Stimulated activated CD4-positive, alpha-beta T cell treated with anti-CD3 and anti-CD28 coated beads, Interleukin-4, amount 100 ng/mL, for 24 hours (primary cell): ENCODE results near the gene RTN3.
A peak's percentile ranks its signal among the peaks of the same experiment; 100 is the strongest.

Experiments
- DNase-seq: peaks from one replicate; pipeline ENCODE4 v3.0.0-alpha.2; 2020

The RTN3 gene

DNA sequence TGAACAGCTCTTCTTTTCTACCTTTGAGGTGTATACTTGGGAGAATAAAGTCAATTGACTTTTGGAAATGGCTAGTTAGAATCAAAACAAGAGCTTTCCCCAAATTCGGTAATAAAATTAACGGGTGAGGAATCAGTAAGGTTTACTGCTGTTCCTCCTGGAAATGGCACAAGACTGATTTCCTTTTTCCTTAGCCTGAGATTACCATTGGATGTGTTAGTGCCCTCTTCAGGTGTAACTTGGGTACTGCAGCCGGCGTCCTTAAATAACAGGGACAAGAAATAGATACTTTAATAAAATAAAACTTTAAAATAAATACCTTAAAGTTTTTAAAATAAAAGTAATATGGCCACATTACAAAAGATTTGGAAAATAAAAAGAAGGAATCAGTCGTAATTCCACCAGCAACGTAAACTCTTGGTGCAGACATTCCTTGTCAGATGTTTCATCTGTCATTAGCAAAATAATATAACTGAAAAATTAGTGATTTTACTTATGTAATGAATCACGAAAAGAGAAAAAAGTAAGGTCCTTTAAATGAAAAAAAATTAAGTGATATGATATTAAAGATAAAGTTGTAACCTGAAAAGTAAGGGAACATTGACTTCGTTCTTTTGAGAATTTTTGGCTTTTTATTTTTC is 57.5 kb downstream of the RTN3 start:
- peak; percentile 72 for DNase-seq

GRCh38 chr11:63745304-63746170 is 64.2 kb downstream of the RTN3 start:
- no peak for DNase-seq

- DNase-seq, result no peak
Observed at GRCh38 chr11:63747011-63747410, 65.7 kb downstream of the RTN3 start.

DNA sequence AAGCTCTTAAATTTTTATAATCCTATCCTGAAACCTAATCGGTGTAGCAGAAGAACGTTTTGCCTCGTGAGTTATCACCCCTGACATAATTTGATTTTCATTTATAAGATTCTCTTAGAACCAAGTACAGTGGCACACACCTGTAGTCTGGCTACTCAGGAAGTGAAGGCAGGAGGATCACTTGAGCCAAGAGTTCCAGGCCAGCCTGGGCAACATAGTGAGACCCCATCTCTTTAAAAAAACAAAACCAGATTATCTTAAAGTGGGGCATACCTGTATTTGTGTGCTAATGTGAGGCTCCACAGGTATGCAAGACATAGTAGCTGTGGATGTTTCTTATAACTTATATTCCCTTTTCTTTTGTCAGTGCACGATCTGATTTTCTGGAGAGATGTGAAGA is 68.3 kb downstream of the RTN3 start:
- no peak for DNase-seq

- no peak for DNase-seq
Observed at GRCh38 chr11:63756919-63757761, 75.8 kb downstream of the RTN3 start.

GRCh38 chr11:63760487-63761079 is 79.3 kb downstream of the RTN3 start:
- DNase-seq, result no peak

- DNase-seq, result no peak
Observed at GRCh38 chr11:63761188-63761587, 79.9 kb downstream of the RTN3 start.

DNA sequence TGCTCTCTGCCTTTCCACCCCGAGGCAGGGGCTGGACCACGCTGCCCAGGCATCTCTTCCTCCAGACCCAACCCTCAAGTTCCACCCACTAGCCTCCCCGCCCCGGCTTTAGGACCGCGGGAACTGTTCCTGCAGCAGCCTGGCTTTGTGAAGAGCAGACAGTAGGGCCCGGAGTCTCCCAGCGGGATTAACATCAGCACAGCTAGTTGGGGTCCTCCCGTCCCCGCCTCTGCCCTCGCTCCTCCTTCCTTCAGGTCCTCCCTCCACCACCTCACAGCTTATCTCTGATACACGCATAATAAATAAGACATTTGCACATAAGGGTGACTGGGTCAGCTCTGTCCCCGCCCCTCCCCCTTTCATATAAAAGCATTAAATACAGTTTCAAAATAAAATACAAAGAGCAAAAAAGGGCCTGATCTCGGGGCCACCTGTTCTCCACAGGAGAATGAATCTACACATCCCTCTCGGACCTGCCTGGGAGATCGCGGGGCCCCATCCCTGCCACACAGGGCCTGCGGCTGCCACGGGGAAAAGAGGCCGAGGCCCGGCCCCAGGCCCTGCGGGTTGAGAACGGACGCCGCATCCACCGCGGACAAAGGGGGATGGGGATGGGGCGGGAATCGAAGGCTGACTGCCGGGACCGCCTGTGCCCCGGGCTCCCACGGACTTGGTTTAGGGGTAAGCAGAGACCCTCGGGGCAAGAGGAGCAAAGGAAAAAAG is 80.8 kb downstream of the RTN3 start:
- DNase-seq, result no peak

DNA sequence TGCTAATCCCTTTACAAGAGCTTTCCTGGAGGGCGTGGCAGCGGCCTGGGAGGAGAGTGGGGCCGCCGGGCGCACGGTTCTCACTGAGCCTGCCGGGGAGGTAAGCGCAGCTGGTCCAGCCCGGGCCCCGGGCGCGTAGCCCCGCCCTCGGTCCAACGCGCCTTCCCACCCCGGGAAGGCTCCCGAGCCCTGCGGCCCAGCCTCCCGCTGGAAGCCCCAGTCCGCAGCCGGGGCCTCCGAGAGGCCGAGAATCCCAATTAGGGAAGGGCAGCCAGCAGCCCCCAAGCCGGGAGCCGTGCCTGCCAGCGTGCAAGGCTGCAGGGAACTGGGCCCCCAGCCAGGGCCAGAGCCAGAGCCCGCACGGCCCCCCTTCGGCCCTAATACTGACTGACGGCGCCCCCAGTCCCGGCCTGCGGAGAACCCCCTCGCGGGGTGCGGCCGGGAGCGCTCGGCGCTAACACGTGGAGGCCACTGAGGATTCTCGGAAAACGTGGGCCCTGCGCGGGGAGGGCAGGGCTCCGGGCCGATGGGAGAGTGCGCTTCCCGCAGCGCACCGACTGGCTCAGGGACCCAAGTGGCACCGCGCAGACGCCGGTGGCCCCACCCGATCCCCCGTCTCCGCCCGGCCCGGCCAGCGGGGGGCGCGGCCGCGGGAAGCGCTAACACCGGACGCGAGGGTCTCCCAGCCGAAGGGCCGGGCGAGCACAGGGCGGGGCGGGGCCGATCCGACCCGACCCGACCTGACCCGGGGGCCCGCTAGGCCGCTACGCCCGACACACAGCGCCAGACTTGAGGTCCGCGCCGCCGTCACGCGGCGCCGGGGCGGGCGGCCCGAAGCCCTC is 81.6 kb downstream of the RTN3 start:
- DNase-seq, result no peak

GRCh38 chr11:63763496-63764339 is 82.4 kb downstream of the RTN3 start:
- DNase-seq, result no peak

DNA sequence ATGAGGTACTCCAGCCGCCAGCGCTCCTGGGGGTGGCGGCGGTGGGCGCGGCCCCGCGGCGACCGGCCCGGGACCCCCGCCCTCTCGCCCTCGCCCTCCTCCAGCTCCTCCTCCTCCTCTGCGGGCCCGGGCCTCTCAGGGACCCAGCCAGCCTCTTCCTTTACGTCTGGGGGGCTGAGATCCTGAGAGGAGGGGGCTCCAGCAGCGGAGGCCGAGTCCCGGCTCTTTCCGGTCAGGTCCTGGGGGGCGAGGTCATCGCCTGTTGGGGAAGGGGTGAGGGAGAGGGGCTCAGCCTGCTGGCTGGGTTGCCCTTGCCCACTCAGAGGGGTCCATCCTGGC is 83.0 kb downstream of the RTN3 start:
- DNase-seq, result no peak

DNA sequence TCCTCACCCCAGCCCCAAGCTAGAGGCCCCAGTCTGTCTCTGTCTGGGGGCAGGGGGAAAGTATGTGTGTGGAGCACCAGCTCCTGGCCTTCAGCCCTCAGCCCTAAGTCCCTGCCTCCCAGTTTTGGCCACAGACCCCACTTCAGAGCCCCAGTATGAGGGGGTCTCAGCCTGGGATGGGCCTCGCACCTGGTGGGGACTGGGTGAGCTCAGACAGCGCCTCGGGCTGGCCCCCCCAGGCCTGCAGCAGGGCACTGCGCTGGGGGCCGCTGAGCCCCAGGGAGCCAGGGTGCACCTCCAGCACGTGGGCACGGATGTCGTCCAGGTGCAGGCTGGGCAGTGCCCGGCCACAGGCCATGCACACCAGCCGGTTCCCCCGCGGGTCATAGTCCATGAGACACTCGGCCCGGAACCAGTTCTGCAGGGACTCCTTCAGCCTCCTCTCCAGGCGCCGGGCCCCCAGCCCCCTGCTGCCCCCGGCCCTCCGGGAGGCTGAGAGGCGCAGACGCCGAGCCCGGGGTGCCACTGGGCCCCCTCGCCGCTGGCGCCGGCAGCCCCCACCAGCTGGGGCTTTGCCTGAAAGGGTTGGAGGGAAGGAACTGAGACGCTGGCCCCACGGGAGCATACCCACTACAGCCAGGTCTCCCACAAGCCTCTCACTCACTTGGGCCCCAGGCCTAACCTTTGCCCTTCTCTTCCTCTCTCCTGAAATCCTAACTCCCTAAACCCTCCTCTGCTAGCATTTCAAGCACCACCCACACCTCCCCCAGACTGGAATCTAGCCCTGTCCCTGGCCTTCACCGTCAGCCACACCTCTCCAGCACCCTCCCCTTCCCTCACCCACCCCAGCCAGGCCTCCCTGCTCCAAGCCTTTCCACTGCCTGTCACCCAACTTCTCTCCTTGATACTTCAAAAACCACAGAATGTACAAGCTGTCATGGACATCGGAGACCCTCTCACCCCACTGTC is 83.7 kb downstream of the RTN3 start:
- no peak for DNase-seq

DNA sequence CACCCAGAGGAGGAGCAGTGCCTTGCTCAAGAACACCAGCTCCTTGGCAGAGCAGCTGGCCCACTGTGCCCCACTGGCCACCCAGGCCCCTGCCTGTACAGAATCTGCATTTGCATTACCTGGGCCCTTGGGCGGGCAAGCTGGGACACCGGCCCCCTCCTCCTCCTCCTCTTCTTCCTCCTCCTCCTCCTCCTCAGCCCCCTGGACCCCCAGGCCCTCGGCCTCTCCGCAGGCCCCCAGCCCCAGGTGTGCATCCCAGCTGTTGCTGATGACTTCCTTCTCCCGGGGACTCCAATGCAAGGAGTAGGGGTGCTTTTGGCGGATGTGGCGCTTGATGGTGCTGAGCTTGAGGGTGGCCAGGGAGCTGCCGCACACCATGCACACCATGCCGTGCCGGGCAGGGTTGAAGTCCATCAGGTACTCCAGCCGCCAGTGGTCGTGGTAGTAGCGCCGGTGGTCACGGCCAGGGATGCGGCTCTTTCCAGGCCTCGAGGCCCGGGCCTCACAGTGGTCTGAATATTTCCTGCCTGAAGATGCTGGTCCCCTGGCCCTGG is 84.5 kb downstream of the RTN3 start:
- DNase-seq, result no peak

DNA sequence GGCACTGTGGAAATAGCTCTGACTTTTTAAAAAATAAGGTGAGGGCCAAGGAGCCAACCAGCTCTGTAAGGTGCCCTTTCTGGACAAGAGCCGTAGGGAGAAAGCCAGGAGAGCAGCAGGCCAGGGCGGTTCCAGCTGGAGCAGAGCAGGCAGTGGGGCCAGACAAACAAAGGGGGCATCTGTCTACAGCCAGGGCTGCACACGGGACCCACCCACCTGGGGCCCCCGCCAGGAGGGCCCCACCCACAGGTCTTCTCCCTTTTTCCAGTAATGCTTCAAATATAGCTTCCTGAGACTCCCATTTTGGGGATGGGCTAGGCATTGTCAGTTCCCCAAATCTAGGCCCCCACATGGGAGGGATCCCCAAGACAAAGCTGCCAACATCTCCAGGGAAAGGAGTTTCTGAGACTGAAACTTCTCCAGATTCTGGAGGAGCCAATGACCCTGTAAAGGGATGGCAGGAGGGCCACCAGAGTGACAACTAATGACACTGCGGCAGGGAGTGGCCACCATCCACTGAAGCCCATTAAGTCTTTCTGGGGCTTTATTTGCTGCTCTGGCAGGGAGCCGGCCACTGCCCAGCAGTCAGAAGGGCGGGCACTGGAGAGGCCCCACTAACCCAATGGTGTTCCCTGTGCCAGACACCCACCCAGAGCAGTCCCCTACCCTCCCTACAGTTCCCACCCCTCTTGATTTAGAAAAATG is 85.4 kb downstream of the RTN3 start:
- DNase-seq, result no peak

GRCh38 chr11:63767267-63767564 is 85.9 kb downstream of the RTN3 start:
- no peak for DNase-seq

DNA sequence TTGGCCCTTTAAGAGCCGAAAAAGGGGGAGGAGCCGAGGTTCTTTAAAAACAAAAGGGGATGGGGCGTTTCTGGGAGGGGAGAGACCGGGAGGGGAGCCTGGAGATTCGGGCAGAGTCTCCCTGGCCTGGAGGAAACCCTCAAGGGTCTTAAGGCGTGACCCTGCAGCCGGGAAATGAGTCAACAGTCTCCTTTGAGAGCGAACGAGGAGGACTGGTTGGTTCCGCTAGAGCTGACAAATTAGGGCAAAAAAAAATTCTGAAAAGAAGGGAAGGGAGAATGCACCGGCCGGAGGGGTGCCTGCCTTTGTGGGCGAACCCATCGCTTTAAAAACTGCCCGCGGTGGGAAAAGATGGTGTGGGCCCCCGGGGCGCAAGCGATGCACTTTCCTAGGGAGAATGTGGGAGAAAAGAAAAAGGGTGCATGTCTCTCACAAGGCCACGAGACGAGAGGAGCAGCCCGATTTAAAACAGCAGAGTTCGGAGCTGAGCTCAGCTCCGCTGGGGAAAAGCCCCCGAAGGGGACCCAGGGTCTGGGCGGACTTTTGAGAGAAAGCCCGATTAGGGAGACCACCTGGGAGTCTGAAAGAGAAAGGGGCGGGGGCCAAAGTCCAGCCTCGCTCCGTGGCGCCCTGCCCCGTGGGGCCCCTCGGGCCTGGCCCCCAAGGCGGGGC is 86.4 kb downstream of the RTN3 start:
- peak; percentile 44 for DNase-seq

- peak; percentile 49 for DNase-seq
Observed at GRCh38 chr11:63768237-63769041, 87.1 kb downstream of the RTN3 start, which contains the start of gene ZFTA. ZFTA (minus strand) TSS chr11:63768775; CDS start chr11:63768622, 153 bp downstream.
